22Rv1 (cell line): ENCODE measurements around the gene ZC3H12A.
A peak's percentile ranks its signal among the peaks of the same experiment; 100 is the strongest.

Experiments
- CTCF ChIP-seq: fragments of 450-650 bp; IDR thresholded peaks from 2 replicates; pipeline ENCODE4 v1.5.1; 2017; ENCODE audit warnings: mild to moderate bottlenecking
- ZFX ChIP-seq: fragments of 450-650 bp; IDR thresholded peaks from 2 replicates; pipeline ENCODE4 v1.6.1; 2017; ENCODE audit warnings: antibody characterized with exemption, borderline replicate concordance

GRCh38 chr1:37487619-37487984 lies 13.2 kb downstream of the ZC3H12A start:
- TF ChIP-seq CTCF (peak; percentile 68), ZFX (no peak)
